Adrenal gland (tissue), 12 donors: Measurements from ENCODE around the gene UBE2J2. TPM values are rescaled to one million over a fixed set of nuclear protein-coding genes. Genes with fewer than 3 reads are reported as not detected.

ENCODE experiments used
- DNase-seq, 7 donors: peaks; one replicate each; pipeline ENCODE4 v3.0.0-alpha.2; 2019 to 2020
- H3K27ac ChIP-seq, 5 donors: fragments of 200-600 bp; sonication (generic) in 4 of 5; 1 replicate in 3 of 5; 2 replicates in 2 of 5; pipeline versions ENCODE4 v1.5.1 to v1.8.0; 2016 to 2020; ENCODE audit warnings: mild to moderate bottlenecking in 1 of 5
- H3K27me3 ChIP-seq: fragments of 200-600 bp; 2 replicates; pipeline ENCODE4 v1.8.0; 2021
- H3K36me3 ChIP-seq, 2 donors: fragments of 200-600 bp; replicated peaks in 1 of 2; 1 replicate in 1 of 2; 2 replicates in 1 of 2; pipeline versions ENCODE4 v1.5.1 to v1.8.0; 2018 to 2022
- H3K4me1 ChIP-seq, 2 donors: fragments of 200-600 bp; replicated peaks in 1 of 2; 1 replicate in 1 of 2; 2 replicates in 1 of 2; pipeline versions ENCODE4 v1.5.1 to v1.8.0; 2018 to 2021
- H3K4me3 ChIP-seq, 4 donors: fragments of 200-600 bp; sonication (generic) in 3 of 4; one replicate each; pipeline ENCODE4 v1.5.1; 2016 to 2018
- H3K9me3 ChIP-seq, 3 donors: fragments of 200-600 bp; sonication (generic) in 1 of 3; replicated peaks in 1 of 3; 1 replicate in 2 of 3; 2 replicates in 1 of 3; pipeline versions ENCODE4 v1.5.1 to v1.8.0; 2016 to 2021
- POLR2A ChIP-seq, 2 donors: fragments of 450-650 bp; IDR thresholded peaks; one replicate each; pipeline ENCODE4 v1.6.1; 2017; ENCODE audit warnings: antibody characterized with exemption in 2 of 2, mild to moderate bottlenecking in 2 of 2, moderate library complexity in 1 of 2
- WGBS, 4 donors: extraction: QIAGEN DNeasy Blood & Tissue Kit in 2 of 4; methylation state at CpG; one replicate each; pipeline versions ENCODE4 v1.1.5 to v1.1.7; 2013 to 2017; 5-methylcytosine and 5-hydroxymethylcytosine counted together
- intact Hi-C, 2 donors: fragments of 100-400 bp; cut with DNase I; formaldehyde crosslinking; loops; one replicate each; pipeline versions ENCODE4 v1.14.1 to v1.15.0; 2022 to 2023
- polyA plus RNA-seq, 3 donors: library from polyadenylated mRNA; stranded (reverse); fragments of 200-250 nt in 2 of 3; fragments of 350-450 nt in 1 of 3; fragmentation: Illumina TruSeq in 1 of 3; extraction: RNeasy Lipid Tissue Mini Kit (QIAGEN cat#74804) in 1 of 3; gene quantifications; one replicate each; pipeline ENCODE4 v1.2.3, GENCODE V29; 2013 to 2014
- total RNA-seq, 9 donors: library from RNA; depleted of rRNA in 4 of 9; stranded (reverse); fragments of >200 nt in 4 of 9; fragments of 120-200 nt in 1 of 9; fragmentation: NEBNext Ultra II Directional in 1 of 9; extraction: Animal tissue kit (Norgen Biotek cat#: 25700) in 1 of 9; gene quantifications; one replicate each; pipeline versions ENCODE4 v1.1.0 to v1.2.4, GENCODE V29; 2013 to 2023
- TF ChIP-seq, protein P1 (sequence below), 6 experiments: fragments of 450-650 bp in 4 of 6; fragments of 200-600 bp in 2 of 6; sonication (generic) in 1 of 6; IDR thresholded peaks; 1 replicate in 5 of 6; 2 replicates in 1 of 6; pipeline versions ENCODE4 v1.5.1 to v1.8.0; 2016 to 2021; ENCODE audit warnings: antibody characterized with exemption in 6 of 6, mild to moderate bottlenecking in 2 of 6, moderate library complexity in 1 of 6
- donor health status: healthy with polysubstance abuse.
- donor health status: Bipolar disorder and iron deficiency.
- donor health status: DM: yes; HTN: yes; CAD: no.
- donor health status: DM: no; HTN: no; CAD: no.
- donor health status: DM: no; HTN: no; CAD: no.
- donor health status: DM: yes; HTN: yes; CAD: no.

Gene UBE2J2
- total and polyA plus RNA-seq, 12 donors = 30.1 to 74.4 (median 49.8) TPM

- peaks cover 21 to 30% of the 10 kb centered on the region in 2 donors for H3K4me1 ChIP-seq
- H3K9me3 ChIP-seq = no peaks in the 10 kb centered on the region
- intact Hi-C loops = no loop called here
- peaks cover 0 to 40% of the 10 kb centered on the region in 2 donors for H3K36me3 ChIP-seq
- no peak overlapping the region for H3K4me3 ChIP-seq
- no peak for DNase-seq
- no peak for TF ChIP-seq POLR2A (IDR thresholded peaks at IDR 0.05)
- TF ChIP-seq, protein P1, sequence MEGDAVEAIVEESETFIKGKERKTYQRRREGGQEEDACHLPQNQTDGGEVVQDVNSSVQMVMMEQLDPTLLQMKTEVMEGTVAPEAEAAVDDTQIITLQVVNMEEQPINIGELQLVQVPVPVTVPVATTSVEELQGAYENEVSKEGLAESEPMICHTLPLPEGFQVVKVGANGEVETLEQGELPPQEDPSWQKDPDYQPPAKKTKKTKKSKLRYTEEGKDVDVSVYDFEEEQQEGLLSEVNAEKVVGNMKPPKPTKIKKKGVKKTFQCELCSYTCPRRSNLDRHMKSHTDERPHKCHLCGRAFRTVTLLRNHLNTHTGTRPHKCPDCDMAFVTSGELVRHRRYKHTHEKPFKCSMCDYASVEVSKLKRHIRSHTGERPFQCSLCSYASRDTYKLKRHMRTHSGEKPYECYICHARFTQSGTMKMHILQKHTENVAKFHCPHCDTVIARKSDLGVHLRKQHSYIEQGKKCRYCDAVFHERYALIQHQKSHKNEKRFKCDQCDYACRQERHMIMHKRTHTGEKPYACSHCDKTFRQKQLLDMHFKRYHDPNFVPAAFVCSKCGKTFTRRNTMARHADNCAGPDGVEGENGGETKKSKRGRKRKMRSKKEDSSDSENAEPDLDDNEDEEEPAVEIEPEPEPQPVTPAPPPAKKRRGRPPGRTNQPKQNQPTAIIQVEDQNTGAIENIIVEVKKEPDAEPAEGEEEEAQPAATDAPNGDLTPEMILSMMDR (IDR thresholded peaks at IDR 0.05) = no peak
- 88 to 90% (median 88%) methylated on average over 19 to 28 of the region's 28 CpGs for WGBS, 4 donors
- no peak overlapping the region for H3K27ac ChIP-seq
- no peaks in the 10 kb centered on the region for H3K27me3 ChIP-seq
These were observed 44.9 kb downstream of the UBE2J2 start for GRCh38 chr1:1228596-1229321.

- intact Hi-C loops = no loop called here
These were observed 45.5 kb downstream of the UBE2J2 start for GRCh38 chr1:1228187-1228586.

DNA sequence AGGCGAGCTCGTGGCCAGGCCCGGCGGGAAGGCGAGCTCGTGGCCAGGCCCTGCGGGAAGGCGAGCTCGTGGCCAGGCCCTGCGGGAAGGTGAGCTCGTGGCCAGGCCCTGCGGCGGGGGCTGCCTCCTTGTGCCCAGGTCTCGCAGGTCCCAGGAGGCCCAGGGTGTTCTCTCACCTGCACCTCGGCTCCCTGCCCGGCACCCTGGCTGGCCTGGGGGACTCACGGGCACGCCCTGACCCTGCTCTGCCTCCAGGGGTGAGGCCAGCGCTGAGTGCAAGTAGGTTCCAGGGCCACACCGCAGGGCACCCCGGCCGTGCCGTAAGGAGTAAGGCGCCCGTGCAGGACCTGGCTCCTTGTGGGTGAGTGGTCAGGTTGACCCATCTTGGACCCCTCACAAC, 46.3 kb downstream of the UBE2J2 start:
- Histone ChIP-seq H3K4me3 (no peak overlapping the region), H3K36me3 (peaks cover 0 to 53% of the 10 kb centered on the region in 2 donors), H3K27ac (no peak overlapping the region), H3K4me1 (peaks cover 15 to 19% of the 10 kb centered on the region in 2 donors), H3K27me3 (no peaks in the 10 kb centered on the region), H3K9me3 (no peaks in the 10 kb centered on the region)
- WGBS, 4 donors = 93 to 96% (median 95%) methylated on average over 8 to 25 of the region's 25 CpGs
- DNase-seq = no peak
- intact Hi-C loops = no loop called here
- TF ChIP-seq, protein P1 (IDR thresholded peaks at IDR 0.05) = no peak

More at GRCh38 chr1:1228187-1228586, 45.5 kb downstream of the UBE2J2 start:
- H3K4me3 ChIP-seq = no peak overlapping the region
- no peaks in the 10 kb centered on the region for H3K27me3 ChIP-seq
- DNase-seq = no peak
- H3K27ac ChIP-seq = no peak overlapping the region
- 96 to 98% (median 98%) methylated on average over 17 to 30 of the region's 30 CpGs; no CpG with 5 or more reads in 1 of the 4 donors for WGBS, 4 donors
- TF ChIP-seq, protein P1 (IDR thresholded peaks at IDR 0.05) = no peak
- no peak for TF ChIP-seq POLR2A (IDR thresholded peaks at IDR 0.05)
- peaks cover 0 to 45% of the 10 kb centered on the region in 2 donors for H3K36me3 ChIP-seq
- no peaks in the 10 kb centered on the region for H3K9me3 ChIP-seq
- peaks cover 21 to 26% of the 10 kb centered on the region in 2 donors for H3K4me1 ChIP-seq

GRCh38 chr1:1226566-1227362, 46.9 kb downstream of the UBE2J2 start:
- Histone ChIP-seq H3K27me3 (no peaks in the 10 kb centered on the region), H3K36me3 (peaks cover 0 to 59% of the 10 kb centered on the region in 2 donors), H3K27ac (no peak overlapping the region), H3K4me3 (no peak overlapping the region), H3K9me3 (no peaks in the 10 kb centered on the region), H3K4me1 (peaks cover 15 to 19% of the 10 kb centered on the region in 2 donors)
- 93 to 98% (median 95%) methylated on average over 12 to 44 of the region's 44 CpGs for WGBS, 4 donors
- TF ChIP-seq POLR2A (IDR thresholded peaks at IDR 0.05) = no peak
- TF ChIP-seq, protein P1 (IDR thresholded peaks at IDR 0.05) = no peak
- no peak for DNase-seq
- intact Hi-C loops = no loop called here
